CD4-positive, alpha-beta T cell (primary cell): Measurements from ENCODE around the gene PHF13. TPM values are rescaled to one million over a fixed set of nuclear protein-coding genes. Genes with fewer than 3 reads are reported as not detected.

Experiments used
- ATAC-seq: fragments of 200-7000 bp; cut with Tn5 transposase; one replicate; pipeline ENCODE4 v1.10.0; 2022; ENCODE audit warnings: mild to moderate bottlenecking; ENCODE audit not compliant: poor library complexity
- CTCF ChIA-PET: fragments of 350-600 bp; sonication (Branson Sonifier 250); formaldehyde crosslinking; loops from one replicate; lab custom pipeline; 2021; ENCODE audit warnings: antibody characterized with exemption, inconsistent platforms; lab: Charles Lee
- POLR2A ChIA-PET: fragments of 350-600 bp; sonication (Branson Sonifier 250); formaldehyde crosslinking; loops from one replicate; lab custom pipeline; 2021; ENCODE audit warnings: antibody characterized with exemption, inconsistent platforms; lab: Charles Lee
- DNase-seq, 14 experiments: peaks; one replicate each; pipeline ENCODE4 v3.0.0-alpha.2; 2013 to 2020; ENCODE audit warnings: mixed read lengths in 2 of 14
- H3K27ac ChIP-seq, 2 donors: one replicate each; pipeline versions ENCODE4 v1.5.1 to v1.7.0; 2013; ENCODE audit warnings: low read length in 2 of 2, low read depth in 1 of 2, mild to moderate bottlenecking in 1 of 2
- H3K27me3 ChIP-seq, 2 experiments: 1 replicate in 1 of 2; 2 replicates in 1 of 2; pipeline versions ENCODE4 v1.6.1 to v1.7.0; 2013; ENCODE audit warnings: low read length in 2 of 2, control low read depth in 1 of 2, mild to moderate bottlenecking in 1 of 2, moderate library complexity in 1 of 2; ENCODE audit not compliant: insufficient read depth in 2 of 2, control insufficient read depth in 1 of 2
- H3K36me3 ChIP-seq: one replicate; pipeline ENCODE4 v1.6.1; 2013; ENCODE audit warnings: low read length, control low read depth; ENCODE audit not compliant: insufficient read depth
- H3K4me1 ChIP-seq: one replicate; pipeline ENCODE4 v1.6.1; 2013; ENCODE audit warnings: low read length, control low read depth; ENCODE audit not compliant: insufficient read depth
- H3K4me3 ChIP-seq: one replicate; pipeline ENCODE4 v1.5.1; 2013; ENCODE audit warnings: mild to moderate bottlenecking, low read length, moderate library complexity
- H3K9me3 ChIP-seq, 2 experiments: 1 replicate in 1 of 2; 2 replicates in 1 of 2; pipeline versions ENCODE4 v1.6.1 to v1.7.0; 2013; ENCODE audit warnings: low read length in 2 of 2, mild to moderate bottlenecking in 2 of 2, control low read depth in 1 of 2, moderate library complexity in 1 of 2; ENCODE audit not compliant: control insufficient read depth in 1 of 2, insufficient read depth in 1 of 2
- H3K27ac Mint-ChIP-seq: one replicate; pipeline ENCODE4 v1.8.0; 2020; ENCODE audit warnings: mixed read lengths
- H3K27me3 Mint-ChIP-seq: one replicate; pipeline ENCODE4 v1.8.0; 2021; ENCODE audit warnings: mixed read lengths
- H3K36me3 Mint-ChIP-seq: one replicate; pipeline ENCODE4 v1.8.0; 2021; ENCODE audit warnings: low read depth, mixed read lengths
- H3K4me1 Mint-ChIP-seq: one replicate; pipeline ENCODE4 v1.8.0; 2021; ENCODE audit warnings: low read depth, mixed read lengths
- H3K4me3 Mint-ChIP-seq: one replicate; pipeline ENCODE4 v1.8.0; 2020; ENCODE audit warnings: mild to moderate bottlenecking, mixed read lengths
- H3K9me3 Mint-ChIP-seq: one replicate; pipeline ENCODE4 v1.8.0; 2020; ENCODE audit warnings: mixed read lengths
- intact Hi-C, 2 experiments: fragments of 100-400 bp; cut with DNase I in 1 of 2; cut with micrococcal nuclease in 1 of 2; formaldehyde crosslinking; loops; one replicate each; pipeline versions ENCODE4 v1.15.1 to v1.9.0; 2023 to 2025; cut with DNase I, micrococcal nuclease
- total RNA-seq, 174 experiments: library from RNA in 2 of 174; stranded (reverse) in 2 of 174; gene quantifications; one replicate each; pipeline ENCODE4 v1.2.3 and lab custom pipeline; 2021 to 2026
- TF ChIP-seq, protein P1 (sequence below): fragments of 200-600 bp; IDR thresholded peaks from one replicate; pipeline ENCODE4 v1.8.0; 2022; ENCODE audit warnings: antibody characterized with exemption, mild to moderate bottlenecking

The PHF13 gene
- total RNA-seq, 2 experiments from 2014 or later: 4.0 to 4.9 TPM

DNA sequence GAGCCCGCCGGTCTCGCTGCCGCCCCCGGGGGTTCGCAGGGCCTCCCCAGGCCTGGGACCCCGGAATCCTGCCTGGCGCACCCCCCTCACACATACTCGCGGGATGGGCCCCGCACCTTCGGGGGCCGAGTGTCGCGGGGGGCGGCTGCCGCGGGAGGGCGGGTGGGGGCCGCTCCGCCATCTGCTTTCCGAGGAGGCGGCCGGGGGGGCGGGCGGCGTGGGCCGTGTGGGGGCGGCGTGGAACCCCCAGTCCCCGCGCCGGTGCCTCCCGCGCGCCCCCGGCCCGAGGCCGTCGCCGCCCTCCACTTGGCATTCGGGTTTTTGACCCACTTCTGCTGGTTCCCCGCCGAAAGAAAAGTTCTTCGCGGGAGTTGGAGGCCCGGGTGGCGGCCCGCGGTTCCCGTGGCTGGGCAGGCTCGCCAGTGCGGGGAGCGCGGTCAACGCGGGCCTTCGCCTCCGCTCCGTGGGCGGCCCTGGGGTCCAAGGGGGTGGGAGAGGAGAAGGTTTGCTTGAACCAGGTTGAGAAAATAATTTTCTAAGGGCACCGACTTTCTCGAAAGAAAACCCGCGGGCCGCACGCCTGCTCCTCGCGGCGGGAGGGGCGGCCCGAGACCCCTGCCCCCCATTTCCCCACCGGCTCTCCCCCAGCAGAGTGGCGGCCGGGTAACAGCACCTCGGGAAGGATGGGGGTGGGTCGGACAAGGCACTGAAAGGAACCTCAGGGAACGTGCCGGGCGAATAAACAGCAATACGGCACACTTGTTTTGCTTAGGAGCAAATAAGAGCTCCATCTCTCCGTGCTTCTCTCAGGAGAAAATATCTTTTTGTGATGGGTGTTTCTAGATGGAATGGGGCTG, 1.6 kb downstream of the PHF13 start:
- peak overlapping the region in 1 of 2 donors; percentile 7 for H3K27ac ChIP-seq
- no peaks in the 10 kb centered on the region for H3K27me3 ChIP-seq
- no peaks in the 10 kb centered on the region for H3K27me3 Mint-ChIP-seq
- H3K4me1 Mint-ChIP-seq: peaks cover 26% of the 10 kb centered on the region
- peaks cover 27% of the 10 kb centered on the region for H3K36me3 Mint-ChIP-seq
- H3K9me3 ChIP-seq: no peaks in the 10 kb centered on the region
- ATAC-seq (no peak), DNase-seq (peak in 3 of 14 experiments; percentile 10 to 37 (median 34))
- peak overlapping the region; percentile 44 for H3K4me3 ChIP-seq
- POLR2A ChIA-PET: interaction anchor here (1.2 to 3.9 kb wide), 4 partner anchors 10 to 15 kb away, joined by 3 to 24 read pairs (median 8); partner anchors contain the start of genes KLHL21 and THAP3
- H3K9me3 Mint-ChIP-seq: no peaks in the 10 kb centered on the region
- TF ChIP-seq, protein P1, sequence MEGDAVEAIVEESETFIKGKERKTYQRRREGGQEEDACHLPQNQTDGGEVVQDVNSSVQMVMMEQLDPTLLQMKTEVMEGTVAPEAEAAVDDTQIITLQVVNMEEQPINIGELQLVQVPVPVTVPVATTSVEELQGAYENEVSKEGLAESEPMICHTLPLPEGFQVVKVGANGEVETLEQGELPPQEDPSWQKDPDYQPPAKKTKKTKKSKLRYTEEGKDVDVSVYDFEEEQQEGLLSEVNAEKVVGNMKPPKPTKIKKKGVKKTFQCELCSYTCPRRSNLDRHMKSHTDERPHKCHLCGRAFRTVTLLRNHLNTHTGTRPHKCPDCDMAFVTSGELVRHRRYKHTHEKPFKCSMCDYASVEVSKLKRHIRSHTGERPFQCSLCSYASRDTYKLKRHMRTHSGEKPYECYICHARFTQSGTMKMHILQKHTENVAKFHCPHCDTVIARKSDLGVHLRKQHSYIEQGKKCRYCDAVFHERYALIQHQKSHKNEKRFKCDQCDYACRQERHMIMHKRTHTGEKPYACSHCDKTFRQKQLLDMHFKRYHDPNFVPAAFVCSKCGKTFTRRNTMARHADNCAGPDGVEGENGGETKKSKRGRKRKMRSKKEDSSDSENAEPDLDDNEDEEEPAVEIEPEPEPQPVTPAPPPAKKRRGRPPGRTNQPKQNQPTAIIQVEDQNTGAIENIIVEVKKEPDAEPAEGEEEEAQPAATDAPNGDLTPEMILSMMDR: no peak
- CTCF ChIA-PET: interaction anchor here (0.6 to 2.5 kb wide), 5 partner anchors 9 to 189 kb away, joined by 3 to 11 read pairs (median 3); partner anchors contain the start of genes NOL9 and THAP3
- peak overlapping the region; percentile 79 for H3K4me3 Mint-ChIP-seq
- intact Hi-C loops: no loop called here
- H3K27ac Mint-ChIP-seq: peak overlapping the region; percentile 73
- H3K36me3 ChIP-seq: peaks cover 18% of the 10 kb centered on the region
- H3K4me1 ChIP-seq: peaks cover 18% of the 10 kb centered on the region

DNA sequence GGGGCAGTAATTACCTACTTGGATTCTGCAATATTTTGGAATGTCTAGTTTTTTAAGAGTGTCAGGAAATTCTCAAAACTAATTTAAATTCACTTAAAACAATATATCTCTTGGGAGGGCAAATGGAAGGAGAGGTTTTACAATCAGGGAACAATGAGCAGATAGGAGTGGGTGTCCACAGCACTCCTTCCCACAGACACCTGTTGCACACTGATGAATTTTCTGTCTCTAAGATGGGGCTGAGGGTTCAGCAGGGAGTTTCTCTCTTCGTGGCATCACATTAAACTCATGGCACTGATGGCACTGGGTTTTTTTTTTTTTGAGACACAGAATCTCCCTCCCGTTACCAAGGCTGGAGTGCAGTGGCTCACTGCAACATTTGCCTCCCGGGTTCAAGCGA, 5.5 kb downstream of the PHF13 start:
- ChIA-PET CTCF (no interaction called here), POLR2A (interaction anchor here (3.9 kb wide), 1 partner anchor 17 kb away, joined by 24 read pairs; the partner anchor contains the start of gene KLHL21)
- no peak overlapping the region for H3K4me3 Mint-ChIP-seq
- intact Hi-C loops: no loop called here
- ATAC-seq: no peak
- no peak overlapping the region for H3K27ac Mint-ChIP-seq
- no peak for DNase-seq
- H3K27me3 Mint-ChIP-seq: no peaks in the 10 kb centered on the region
- Histone ChIP-seq H3K4me1 (peaks cover 8% of the 10 kb centered on the region), H3K27me3 (no peaks in the 10 kb centered on the region), H3K36me3 (peaks cover 32% of the 10 kb centered on the region), H3K4me3 (no peak overlapping the region), H3K9me3 (no peaks in the 10 kb centered on the region), H3K27ac (no peak overlapping the region)
- TF ChIP-seq, protein P1: no peak
- peaks cover 33% of the 10 kb centered on the region for H3K36me3 Mint-ChIP-seq
- H3K4me1 Mint-ChIP-seq: peaks cover 8% of the 10 kb centered on the region
- H3K9me3 Mint-ChIP-seq: no peaks in the 10 kb centered on the region

DNA sequence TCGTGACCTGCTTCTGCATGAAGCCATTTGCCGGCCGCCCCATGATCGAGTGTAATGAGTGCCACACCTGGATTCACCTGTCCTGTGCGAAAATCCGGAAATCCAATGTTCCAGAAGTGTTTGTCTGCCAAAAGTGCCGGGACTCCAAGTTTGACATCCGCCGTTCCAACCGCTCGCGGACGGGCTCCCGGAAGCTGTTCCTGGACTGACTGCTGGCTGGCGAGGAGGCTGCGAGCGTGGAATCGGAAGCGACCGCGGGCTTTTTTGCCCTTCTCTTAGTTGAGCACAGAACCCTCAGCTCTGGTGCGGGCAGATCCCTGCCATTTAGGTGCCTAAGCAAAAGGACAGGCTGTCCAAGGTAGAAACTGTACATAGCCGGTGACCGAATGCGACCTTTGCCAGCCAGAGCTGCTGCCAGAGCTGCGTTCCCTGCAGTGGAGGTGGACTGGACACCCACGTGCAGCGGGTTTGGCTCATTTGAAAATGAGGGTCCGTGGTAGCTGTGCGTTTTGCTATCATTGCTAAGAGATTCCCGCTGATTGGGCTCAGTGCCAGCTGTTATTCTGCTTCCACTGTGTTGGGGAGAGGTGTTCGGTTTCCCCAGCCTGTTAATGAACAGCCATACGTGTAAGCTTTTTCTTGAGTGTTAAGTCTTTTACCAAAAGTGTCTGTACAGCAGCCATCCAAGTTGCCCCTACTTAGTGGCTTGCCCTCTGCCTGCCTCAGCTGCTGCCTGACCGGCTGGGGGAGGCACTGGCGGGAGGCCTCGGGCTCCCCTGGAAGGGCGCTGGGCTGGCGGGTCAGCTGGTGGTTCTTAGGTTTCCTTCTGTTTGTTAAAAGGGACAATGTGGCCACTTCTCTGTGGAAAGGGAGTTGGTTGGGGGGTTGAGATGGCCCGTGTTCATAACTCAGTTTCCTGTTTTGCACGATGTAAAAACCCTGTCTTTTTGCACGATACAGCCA, 8.2 kb downstream of the PHF13 start:
- POLR2A ChIA-PET: interaction anchor here (0.8 to 1.1 kb wide), 2 partner anchors 19 to 197 kb away, joined by 3 to 4 read pairs; partner anchors contain the start of genes ESPN and KLHL21
- no peak for DNase-seq
- intact Hi-C loops: no loop called here
- no peak for ATAC-seq
- Mint-ChIP-seq H3K9me3 (no peaks in the 10 kb centered on the region), H3K4me3 (no peak overlapping the region), H3K36me3 (peaks cover 40% of the 10 kb centered on the region), H3K27me3 (no peaks in the 10 kb centered on the region), H3K4me1 (peaks cover 11% of the 10 kb centered on the region), H3K27ac (no peak overlapping the region)
- no peaks in the 10 kb centered on the region for H3K27me3 ChIP-seq
- H3K27ac ChIP-seq: no peak overlapping the region
- H3K9me3 ChIP-seq: no peaks in the 10 kb centered on the region
- no peak overlapping the region for H3K4me3 ChIP-seq
- TF ChIP-seq, protein P1: no peak
- H3K4me1 ChIP-seq: peaks cover 20% of the 10 kb centered on the region
- CTCF ChIA-PET: interaction anchor here (1.8 kb wide), 1 partner anchor 19 kb away, joined by 4 read pairs; the partner anchor contains the start of gene KLHL21
- peaks cover 33% of the 10 kb centered on the region for H3K36me3 ChIP-seq
